ENCODE measurements around the gene GALNT9.

- TF ChIP-seq CTCF (IDR thresholded peaks at IDR 0.05) (no peak), EZH2 (IDR thresholded peaks at IDR 0.05) (no peak)
Measured at GRCh38 chr12:132238488-132238854, 90.9 kb downstream of the GALNT9 start.
